ENCODE measurements around the gene PROM2. TPM values are rescaled to one million over a fixed set of nuclear protein-coding genes. Genes with fewer than 3 reads are reported as not detected.

Gene PROM2, protein sequence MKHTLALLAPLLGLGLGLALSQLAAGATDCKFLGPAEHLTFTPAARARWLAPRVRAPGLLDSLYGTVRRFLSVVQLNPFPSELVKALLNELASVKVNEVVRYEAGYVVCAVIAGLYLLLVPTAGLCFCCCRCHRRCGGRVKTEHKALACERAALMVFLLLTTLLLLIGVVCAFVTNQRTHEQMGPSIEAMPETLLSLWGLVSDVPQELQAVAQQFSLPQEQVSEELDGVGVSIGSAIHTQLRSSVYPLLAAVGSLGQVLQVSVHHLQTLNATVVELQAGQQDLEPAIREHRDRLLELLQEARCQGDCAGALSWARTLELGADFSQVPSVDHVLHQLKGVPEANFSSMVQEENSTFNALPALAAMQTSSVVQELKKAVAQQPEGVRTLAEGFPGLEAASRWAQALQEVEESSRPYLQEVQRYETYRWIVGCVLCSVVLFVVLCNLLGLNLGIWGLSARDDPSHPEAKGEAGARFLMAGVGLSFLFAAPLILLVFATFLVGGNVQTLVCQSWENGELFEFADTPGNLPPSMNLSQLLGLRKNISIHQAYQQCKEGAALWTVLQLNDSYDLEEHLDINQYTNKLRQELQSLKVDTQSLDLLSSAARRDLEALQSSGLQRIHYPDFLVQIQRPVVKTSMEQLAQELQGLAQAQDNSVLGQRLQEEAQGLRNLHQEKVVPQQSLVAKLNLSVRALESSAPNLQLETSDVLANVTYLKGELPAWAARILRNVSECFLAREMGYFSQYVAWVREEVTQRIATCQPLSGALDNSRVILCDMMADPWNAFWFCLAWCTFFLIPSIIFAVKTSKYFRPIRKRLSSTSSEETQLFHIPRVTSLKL
- total RNA-seq, result 0.72 and 1.0 TPM in 2 replicates

DNA sequence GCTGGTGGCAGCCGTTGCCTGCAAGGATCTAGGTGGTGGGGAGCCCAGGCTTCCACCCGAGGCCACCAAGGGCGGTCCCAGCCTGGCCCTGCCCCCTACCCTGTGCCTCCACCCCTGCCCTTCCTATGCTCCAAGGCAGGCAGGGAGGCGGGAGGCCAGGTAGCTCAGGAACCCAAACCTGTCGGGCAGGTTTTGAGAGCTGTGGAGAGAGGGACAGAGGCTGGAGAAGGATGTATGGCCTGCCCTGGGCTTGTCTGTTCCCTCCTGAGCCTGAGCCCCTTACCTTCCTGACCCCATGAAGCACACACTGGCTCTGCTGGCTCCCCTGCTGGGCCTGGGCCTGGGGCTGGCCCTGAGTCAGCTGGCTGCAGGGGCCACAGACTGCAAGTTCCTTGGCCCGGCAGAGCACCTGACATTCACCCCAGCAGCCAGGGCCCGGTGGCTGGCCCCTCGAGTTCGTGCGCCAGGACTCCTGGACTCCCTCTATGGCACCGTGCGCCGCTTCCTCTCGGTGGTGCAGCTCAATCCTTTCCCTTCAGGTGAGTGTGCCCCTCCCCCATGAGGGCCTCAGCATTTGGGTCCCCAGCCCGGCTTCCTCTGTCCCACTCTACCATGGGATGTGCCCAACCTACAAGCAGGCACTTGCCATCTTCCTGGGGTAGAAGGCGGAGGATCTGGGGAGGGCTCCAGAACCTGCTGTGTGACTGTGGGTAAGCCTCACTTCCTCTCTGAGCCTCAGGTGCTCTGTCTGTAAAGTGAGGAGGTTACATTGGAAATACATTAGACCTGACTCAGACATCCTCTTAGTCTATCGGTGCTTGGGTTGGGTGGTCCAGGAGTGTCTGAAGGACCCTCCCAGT, at the start of gene PROM2:
Gene PROM2, plus strand, starts transcription at position 159 of the 860 bp plus-strand sequence. Its CDS starts 137 bp downstream, at position 296.

DNA sequence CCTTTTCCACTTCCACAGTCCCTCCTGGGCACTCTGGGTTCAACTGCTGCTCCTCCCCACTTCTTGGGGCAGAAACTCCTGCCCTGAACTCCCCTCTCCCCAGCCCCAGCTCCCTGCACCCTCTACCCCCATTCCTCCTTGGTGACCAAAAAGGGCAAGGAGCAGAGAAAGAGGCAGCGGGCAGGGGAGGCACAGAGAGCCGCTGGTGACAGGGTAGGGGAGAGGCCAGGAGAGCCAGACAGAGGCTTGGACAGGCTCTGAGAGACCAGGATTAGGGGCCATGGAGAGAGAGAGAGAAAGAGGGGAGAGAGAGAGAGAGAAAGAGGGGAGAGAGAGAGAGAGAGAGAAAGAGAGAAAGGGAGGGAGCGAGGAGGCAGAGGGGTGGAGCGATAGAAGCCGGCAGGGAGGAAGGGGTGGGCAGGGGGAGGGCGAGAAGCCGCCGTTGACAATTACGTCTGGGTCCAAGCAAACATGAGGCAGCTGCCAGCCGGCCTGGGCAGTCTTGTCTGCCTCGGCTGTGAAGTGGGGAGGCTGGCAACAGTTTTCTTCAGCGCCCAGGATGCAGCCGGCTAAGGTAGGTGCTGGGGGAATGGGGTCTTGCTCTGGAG, 22.7 kb downstream of the PROM2 start, which contains the start of gene KCNIP3:
Gene KCNIP3, plus strand, starts transcription at position 468 of the 608 bp plus-strand sequence. Its CDS starts 92 bp downstream, at position 560.

Other genes starting within 250 kb of the PROM2 start
- gene MAL, start 248.7 kb upstream of the PROM2 start, total RNA-seq, result not detected in 2 replicates
- 36.6 and 50.4 TPM in 2 replicates for gene MRPS5, start 152.6 kb upstream of the PROM2 start, total RNA-seq
- gene ZNF514, start 114.6 kb upstream of the PROM2 start, total RNA-seq, result 3.7 and 9.4 TPM in 2 replicates
- 2.8 and 3.3 TPM in 2 replicates for gene ZNF2, start 108.6 kb upstream of the PROM2 start, total RNA-seq
- gene ZNF892, start 66.9 kb upstream of the PROM2 start, total RNA-seq, result 2.2 and 5.7 TPM in 2 replicates
- 0.78 and 0.96 TPM in 2 replicates for gene KCNIP3, start 22.9 kb downstream of the PROM2 start, total RNA-seq
- 17.4 and 23.9 TPM in 2 replicates for gene FAHD2A, start 128.3 kb downstream of the PROM2 start, total RNA-seq
- not detected in 2 replicates for gene TRIM43B, start 210.3 kb downstream of the PROM2 start, total RNA-seq

All from epithelial cell of alveolus of lung (primary cell).